GM12878 (cell line): ENCODE data around the gene ADAMTS4. TPM values are rescaled to one million over a fixed set of nuclear protein-coding genes. Genes with fewer than 3 reads are reported as not detected.
A peak's percentile ranks its signal among the peaks of the same experiment; 100 is the strongest.

ENCODE experiments used
- ATF7 ChIP-seq: fragments of 450-650 bp; IDR thresholded peaks from 2 replicates; pipeline ENCODE4 v1.6.1; 2016; ENCODE audit warnings: low read depth, mild to moderate bottlenecking
- BACH1 ChIP-seq: fragments of 450-650 bp; IDR thresholded peaks from 2 replicates; pipeline ENCODE4 v1.6.1; 2017; ENCODE audit warnings: mild to moderate bottlenecking, borderline replicate concordance
- BHLHE40 ChIP-seq, 2 experiments: fragments of 450-650 bp in 1 of 2; IDR thresholded peaks; 2 replicates each; pipeline ENCODE4 v1.6.1; 2011 to 2017; ENCODE audit warnings: low read depth in 2 of 2, borderline replicate concordance in 1 of 2, improper control_type of control experiment in 1 of 2, low read length in 1 of 2, mild to moderate bottlenecking in 1 of 2
- CBX3 ChIP-seq: fragments of 200-600 bp; sonication (generic); IDR thresholded peaks from 2 replicates; pipeline ENCODE4 v1.6.1; 2016; ENCODE audit warnings: low read depth, borderline replicate concordance
- CREB1 ChIP-seq: IDR thresholded peaks from 2 replicates; pipeline ENCODE4 v1.6.1; 2012; ENCODE audit warnings: low read depth, mild to moderate bottlenecking, inconsistent platforms
- ESRRA ChIP-seq: IDR thresholded peaks from 2 replicates; pipeline ENCODE4 v1.6.1; 2012; ENCODE audit warnings: mild to moderate bottlenecking, low read length, improper control_type of control experiment
- GATAD2B ChIP-seq: fragments of 450-650 bp; conservative IDR thresholded peaks from 2 replicates; pipeline ENCODE4 v1.6.1; 2017; ENCODE audit warnings: low read depth, mild to moderate bottlenecking, moderate library complexity
- HDAC6 ChIP-seq: fragments of 200-600 bp; sonication (generic); IDR thresholded peaks from one replicate; pipeline ENCODE4 v1.8.0; 2017; ENCODE audit warnings: antibody characterized with exemption; ENCODE audit not compliant: unreplicated experiment
- KAT2A ChIP-seq: conservative IDR thresholded peaks from 2 replicates; pipeline ENCODE4 v1.6.1; 2011; ENCODE audit warnings: low read depth, low read length; ENCODE audit not compliant: control insufficient read depth
- KLF5 ChIP-seq: fragments of 450-650 bp; IDR thresholded peaks from 2 replicates; pipeline ENCODE4 v1.6.1; 2014; ENCODE audit warnings: mild to moderate bottlenecking; ENCODE audit not compliant: partially characterized antibody
- LARP7 ChIP-seq: fragments of 450-650 bp; IDR thresholded peaks from 2 replicates; pipeline ENCODE4 v1.6.1; 2017; ENCODE audit warnings: mild to moderate bottlenecking
- MEF2B ChIP-seq: fragments of 450-650 bp; IDR thresholded peaks from 2 replicates; pipeline ENCODE4 v1.6.1; 2018; ENCODE audit warnings: mild to moderate bottlenecking, moderate library complexity; ENCODE audit not compliant: partially characterized antibody, poor library complexity, severe bottlenecking
- MXI1 ChIP-seq: fragments of 150-350 bp; IDR thresholded peaks from 2 replicates; pipeline ENCODE4 v1.6.1; 2011; ENCODE audit warnings: low read depth, mild to moderate bottlenecking, inconsistent platforms, low read length, improper control_type of control experiment
- NR2C1 ChIP-seq: fragments of 450-650 bp; IDR thresholded peaks from 2 replicates; pipeline ENCODE4 v1.6.1; 2017; ENCODE audit warnings: antibody characterized with exemption, mild to moderate bottlenecking, moderate library complexity
- PAX5 ChIP-seq: IDR thresholded peaks from 2 replicates; pipeline ENCODE4 v1.6.1; 2011; ENCODE audit warnings: low read depth, low read length, borderline replicate concordance
- PAX8 ChIP-seq: fragments of 450-650 bp; IDR thresholded peaks from 2 replicates; pipeline ENCODE4 v1.6.1; 2017; ENCODE audit warnings: mild to moderate bottlenecking, moderate library complexity
- RAD21 ChIP-seq: IDR thresholded peaks from 2 replicates; pipeline ENCODE4 v1.6.1; 2011; ENCODE audit warnings: mild to moderate bottlenecking, low read depth, low read length, moderate library complexity; ENCODE audit not compliant: insufficient read depth
- RAD51 ChIP-seq: fragments of 450-650 bp; IDR thresholded peaks from 2 replicates; pipeline ENCODE4 v1.6.1; 2016; ENCODE audit warnings: moderate library complexity, mild to moderate bottlenecking, inconsistent platforms
- RUNX3 ChIP-seq: IDR thresholded peaks from 2 replicates; pipeline ENCODE4 v1.6.1; 2012; ENCODE audit warnings: low read length, inconsistent platforms
- SIN3A ChIP-seq: IDR thresholded peaks from 2 replicates; pipeline ENCODE4 v1.6.1; 2012; ENCODE audit warnings: low read depth, low read length, improper control_type of control experiment
- SMAD5 ChIP-seq: IDR thresholded peaks from 2 replicates; pipeline ENCODE4 v1.6.1; 2016; ENCODE audit warnings: antibody characterized with exemption, low read depth
- SMC3 ChIP-seq: IDR thresholded peaks from 2 replicates; pipeline ENCODE4 v1.6.1; 2011; ENCODE audit warnings: low read length, improper control_type of control experiment, borderline replicate concordance
- STAT1 ChIP-seq: fragments of 450-650 bp; conservative IDR thresholded peaks from 2 replicates; pipeline ENCODE4 v1.6.1; 2014; ENCODE audit warnings: antibody characterized with exemption, mild to moderate bottlenecking
- polyA plus RNA-seq, 11 experiments: library from polyadenylated mRNA; depleted of rRNA in 4 of 11; unstranded in 6 of 11; stranded (reverse) in 5 of 11; fragments of >200 nt; fragmentation: Nextera tagmentation in 4 of 11; fragmentation: Illumina TruSeq in 1 of 11; extraction: Ambion mirVana in 4 of 11; extraction: Trizol in 1 of 11; gene quantifications; 1 replicate in 1 of 11; 2 replicates in 10 of 11; pipeline versions ENCODE4 v1.2.1 to v1.2.3, GENCODE V29; 2011 to 2016; ENCODE audit warnings: inconsistent platforms in 2 of 11, missing spikeins in 2 of 11, low read depth in 1 of 11
- total RNA-seq, 4 experiments: library from RNA; depleted of rRNA in 3 of 4; stranded (reverse); fragments of >200 nt in 3 of 4; fragmentation: Illumina TruSeq in 1 of 4; extraction: Trizol in 1 of 4; gene quantifications; 2 replicates each; pipeline versions ENCODE4 v1.2.1 to v1.2.3, GENCODE V29; 2013 to 2021
- TF ChIP-seq, protein P1 (sequence below): IDR thresholded peaks from 2 replicates; pipeline ENCODE4 v1.6.1; 2011; ENCODE audit warnings: mild to moderate bottlenecking, low read depth, low read length, moderate library complexity; ENCODE audit not compliant: insufficient replicate concordance
- TF ChIP-seq, protein P2 (sequence below): IDR thresholded peaks from 2 replicates; pipeline ENCODE4 v1.6.1; 2012; ENCODE audit warnings: low read depth, low read length, improper control_type of control experiment
- TF ChIP-seq, protein P3 (sequence below): fragments of 450-650 bp; IDR thresholded peaks from 2 replicates; pipeline ENCODE4 v1.6.1; 2017; ENCODE audit warnings: low read depth, mild to moderate bottlenecking, moderate library complexity
- TF ChIP-seq, protein P4 (sequence below): IDR thresholded peaks from 2 replicates; pipeline ENCODE4 v1.6.1; 2011; ENCODE audit warnings: borderline replicate concordance, low read depth, mild to moderate bottlenecking, moderate library complexity, low read length; ENCODE audit not compliant: insufficient read depth, poor library complexity, severe bottlenecking

Gene ADAMTS4
- total and polyA plus RNA-seq, 10 of the 15 experiments (the other 5 are each of a cell fraction or from before 2014, with no cell fraction given) = 0.01 to 0.13 (median 0.05) TPM; not detected in 2

DNA sequence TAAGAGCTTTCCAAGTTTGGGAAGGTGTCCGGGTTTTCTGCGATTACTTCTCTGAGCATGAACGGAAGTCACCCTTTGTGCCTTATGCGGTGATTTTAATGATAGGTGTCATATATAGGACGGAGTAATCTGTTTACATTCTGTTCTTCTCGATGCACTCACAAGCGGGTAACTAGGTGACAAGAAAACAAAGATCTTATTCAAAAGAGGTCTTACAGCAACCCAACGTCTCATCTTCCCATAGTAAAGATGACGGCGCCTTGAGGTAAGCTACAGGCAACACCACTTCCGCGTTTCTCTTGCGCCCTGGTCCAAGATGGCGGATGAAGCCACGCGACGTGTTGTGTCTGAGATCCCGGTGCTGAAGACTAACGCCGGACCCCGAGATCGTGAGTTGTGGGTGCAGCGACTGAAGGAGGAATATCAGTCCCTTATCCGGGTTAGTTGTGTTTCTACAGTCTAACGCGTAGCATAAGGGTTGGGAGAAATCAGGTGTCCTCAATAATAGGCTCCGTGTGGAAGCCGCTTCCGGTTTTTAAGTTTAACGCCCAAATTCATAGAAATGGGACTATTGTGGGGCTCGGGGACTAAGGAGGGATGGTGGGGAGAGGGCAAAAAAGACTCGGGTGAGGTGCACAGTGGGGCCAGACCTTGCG lies 45.0 kb downstream of the ADAMTS4 start, which contains the start of gene UFC1 (continued):
- TF ChIP-seq, protein P1, sequence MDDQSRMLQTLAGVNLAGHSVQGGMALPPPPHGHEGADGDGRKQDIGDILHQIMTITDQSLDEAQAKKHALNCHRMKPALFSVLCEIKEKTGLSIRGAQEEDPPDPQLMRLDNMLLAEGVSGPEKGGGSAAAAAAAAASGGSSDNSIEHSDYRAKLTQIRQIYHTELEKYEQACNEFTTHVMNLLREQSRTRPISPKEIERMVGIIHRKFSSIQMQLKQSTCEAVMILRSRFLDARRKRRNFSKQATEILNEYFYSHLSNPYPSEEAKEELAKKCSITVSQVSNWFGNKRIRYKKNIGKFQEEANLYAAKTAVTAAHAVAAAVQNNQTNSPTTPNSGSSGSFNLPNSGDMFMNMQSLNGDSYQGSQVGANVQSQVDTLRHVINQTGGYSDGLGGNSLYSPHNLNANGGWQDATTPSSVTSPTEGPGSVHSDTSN = no peak
- TF ChIP-seq ATF7 (peak; percentile 78), ESRRA (no peak; the same call in 1 of the 2 replicates), PAX5 (no peak), BACH1 (no peak), CREB1 (peak; percentile 71; the same call in 1 of the 2 replicates), NR2C1 (peak; percentile 79), BHLHE40 (IDR thresholded peaks at IDR 0.05; ENCODE audit: borderline replicate concordance in 1 of 2, low read depth in 2 of 2, low read length in 1 of 2) (peak; percentile 17 to 74; a peak in 2 of 4 replicates), GATAD2B (no peak; the same call in 1 of the 2 replicates), RUNX3 (peak; percentile 73), SMAD5 (peak; percentile 71; the same call in 1 of the 2 replicates), MEF2B (no peak), LARP7 (no peak), RAD21 (no peak), SMC3 (no peak), CBX3 (no peak), RAD51 (peak; percentile 61), MXI1 (no peak; the same call in 1 of the 2 replicates), KLF5 (no peak), PAX8 (peak; percentile 65; the same call in 1 of the 2 replicates), SIN3A (peak; percentile 87), STAT1 (no peak), KAT2A (no peak), HDAC6 (no peak)
- TF ChIP-seq, protein P2, sequence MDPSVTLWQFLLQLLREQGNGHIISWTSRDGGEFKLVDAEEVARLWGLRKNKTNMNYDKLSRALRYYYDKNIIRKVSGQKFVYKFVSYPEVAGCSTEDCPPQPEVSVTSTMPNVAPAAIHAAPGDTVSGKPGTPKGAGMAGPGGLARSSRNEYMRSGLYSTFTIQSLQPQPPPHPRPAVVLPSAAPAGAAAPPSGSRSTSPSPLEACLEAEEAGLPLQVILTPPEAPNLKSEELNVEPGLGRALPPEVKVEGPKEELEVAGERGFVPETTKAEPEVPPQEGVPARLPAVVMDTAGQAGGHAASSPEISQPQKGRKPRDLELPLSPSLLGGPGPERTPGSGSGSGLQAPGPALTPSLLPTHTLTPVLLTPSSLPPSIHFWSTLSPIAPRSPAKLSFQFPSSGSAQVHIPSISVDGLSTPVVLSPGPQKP = peak; percentile 65
- TF ChIP-seq, protein P3, sequence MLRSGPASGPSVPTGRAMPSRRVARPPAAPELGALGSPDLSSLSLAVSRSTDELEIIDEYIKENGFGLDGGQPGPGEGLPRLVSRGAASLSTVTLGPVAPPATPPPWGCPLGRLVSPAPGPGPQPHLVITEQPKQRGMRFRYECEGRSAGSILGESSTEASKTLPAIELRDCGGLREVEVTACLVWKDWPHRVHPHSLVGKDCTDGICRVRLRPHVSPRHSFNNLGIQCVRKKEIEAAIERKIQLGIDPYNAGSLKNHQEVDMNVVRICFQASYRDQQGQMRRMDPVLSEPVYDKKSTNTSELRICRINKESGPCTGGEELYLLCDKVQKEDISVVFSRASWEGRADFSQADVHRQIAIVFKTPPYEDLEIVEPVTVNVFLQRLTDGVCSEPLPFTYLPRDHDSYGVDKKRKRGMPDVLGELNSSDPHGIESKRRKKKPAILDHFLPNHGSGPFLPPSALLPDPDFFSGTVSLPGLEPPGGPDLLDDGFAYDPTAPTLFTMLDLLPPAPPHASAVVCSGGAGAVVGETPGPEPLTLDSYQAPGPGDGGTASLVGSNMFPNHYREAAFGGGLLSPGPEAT = peak; percentile 86
- TF ChIP-seq, protein P4, sequence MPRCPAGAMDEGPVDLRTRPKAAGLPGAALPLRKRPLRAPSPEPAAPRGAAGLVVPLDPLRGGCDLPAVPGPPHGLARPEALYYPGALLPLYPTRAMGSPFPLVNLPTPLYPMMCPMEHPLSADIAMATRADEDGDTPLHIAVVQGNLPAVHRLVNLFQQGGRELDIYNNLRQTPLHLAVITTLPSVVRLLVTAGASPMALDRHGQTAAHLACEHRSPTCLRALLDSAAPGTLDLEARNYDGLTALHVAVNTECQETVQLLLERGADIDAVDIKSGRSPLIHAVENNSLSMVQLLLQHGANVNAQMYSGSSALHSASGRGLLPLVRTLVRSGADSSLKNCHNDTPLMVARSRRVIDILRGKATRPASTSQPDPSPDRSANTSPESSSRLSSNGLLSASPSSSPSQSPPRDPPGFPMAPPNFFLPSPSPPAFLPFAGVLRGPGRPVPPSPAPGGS = no peak
